ENCODE measurements around the gene MBP.
A peak's percentile ranks its signal among the peaks of the same experiment; 100 is the strongest.

Gene MBP

GRCh38 chr18:77101410-77102258 lies 30.9 kb downstream of the MBP start:
- peak overlapping the region; percentile 69 for H3K4me2 ChIP-seq (ENCODE audit: low read length)
- H3K9ac ChIP-seq (ENCODE audit: low read depth, low read length), result peak overlapping the region; percentile 78
- no peaks in the 10 kb centered on the region for H3K36me3 ChIP-seq (ENCODE audit: insufficient read depth, low read length)
- no peaks in the 10 kb centered on the region for H3K9me3 ChIP-seq (replicated peaks; ENCODE audit: low read length)
- peaks cover 3% of the 10 kb centered on the region for H3K27me3 ChIP-seq (ENCODE audit: control insufficient read depth, insufficient read depth, low read length)
- H3K4me3 ChIP-seq (ENCODE audit: low read length), result peak overlapping the region; percentile 17
- H3K4me1 ChIP-seq (ENCODE audit: control insufficient read depth, insufficient read depth, low read length), result peaks cover 56% of the 10 kb centered on the region

GRCh38 chr18:77100751-77101355 lies 31.7 kb downstream of the MBP start:
- Histone ChIP-seq H3K4me3 (ENCODE audit: low read length) (peak overlapping the region; percentile 17), H3K9me3 (replicated peaks; ENCODE audit: low read length) (no peaks in the 10 kb centered on the region), H3K36me3 (ENCODE audit: insufficient read depth, low read length) (no peaks in the 10 kb centered on the region), H3K9ac (ENCODE audit: low read depth, low read length) (peak overlapping the region; percentile 78), H3K27me3 (ENCODE audit: control insufficient read depth, insufficient read depth, low read length) (peaks cover 3% of the 10 kb centered on the region), H3K4me1 (ENCODE audit: control insufficient read depth, insufficient read depth, low read length) (peaks cover 56% of the 10 kb centered on the region), H3K4me2 (ENCODE audit: low read length) (peak overlapping the region; percentile 69)

- Histone ChIP-seq H3K4me1 (ENCODE audit: control insufficient read depth, insufficient read depth, low read length) (peaks cover 53% of the 10 kb centered on the region), H3K4me2 (ENCODE audit: low read length) (no peak overlapping the region), H3K4me3 (ENCODE audit: low read length) (no peak overlapping the region), H3K27me3 (ENCODE audit: control insufficient read depth, insufficient read depth, low read length) (peaks cover 3% of the 10 kb centered on the region), H3K9ac (ENCODE audit: low read depth, low read length) (no peak overlapping the region), H3K36me3 (ENCODE audit: insufficient read depth, low read length) (no peaks in the 10 kb centered on the region), H3K9me3 (replicated peaks; ENCODE audit: low read length) (no peaks in the 10 kb centered on the region)
Measured at GRCh38 chr18:77099485-77100370, 32.9 kb downstream of the MBP start.

- Histone ChIP-seq H3K9me3 (replicated peaks; ENCODE audit: low read length) (no peaks in the 10 kb centered on the region), H3K4me3 (ENCODE audit: low read length) (peak overlapping the region; percentile 17), H3K27me3 (ENCODE audit: control insufficient read depth, insufficient read depth, low read length) (peaks cover 3% of the 10 kb centered on the region), H3K36me3 (ENCODE audit: insufficient read depth, low read length) (no peaks in the 10 kb centered on the region), H3K4me1 (ENCODE audit: control insufficient read depth, insufficient read depth, low read length) (peaks cover 42% of the 10 kb centered on the region), H3K9ac (ENCODE audit: low read depth, low read length) (peak overlapping the region; percentile 32), H3K4me2 (ENCODE audit: low read length) (peak overlapping the region; percentile 51)
Measured at GRCh38 chr18:77098538-77099174, 33.9 kb downstream of the MBP start.

GRCh38 chr18:77098029-77098428 lies 34.6 kb downstream of the MBP start:
- Histone ChIP-seq H3K36me3 (ENCODE audit: insufficient read depth, low read length) (no peaks in the 10 kb centered on the region), H3K9me3 (replicated peaks; ENCODE audit: low read length) (no peaks in the 10 kb centered on the region), H3K4me1 (ENCODE audit: control insufficient read depth, insufficient read depth, low read length) (peaks cover 36% of the 10 kb centered on the region), H3K27me3 (ENCODE audit: control insufficient read depth, insufficient read depth, low read length) (peaks cover 3% of the 10 kb centered on the region), H3K9ac (ENCODE audit: low read depth, low read length) (peak overlapping the region; percentile 32), H3K4me3 (ENCODE audit: low read length) (peak overlapping the region; percentile 17), H3K4me2 (ENCODE audit: low read length) (peak overlapping the region; percentile 51)

- H3K36me3 ChIP-seq (ENCODE audit: insufficient read depth, low read length), result no peaks in the 10 kb centered on the region
- H3K4me2 ChIP-seq (ENCODE audit: low read length), result no peak overlapping the region
- peaks cover 28% of the 10 kb centered on the region for H3K4me1 ChIP-seq (ENCODE audit: control insufficient read depth, insufficient read depth, low read length)
- H3K9me3 ChIP-seq (replicated peaks; ENCODE audit: low read length), result no peaks in the 10 kb centered on the region
- H3K27me3 ChIP-seq (ENCODE audit: control insufficient read depth, insufficient read depth, low read length), result peaks cover 3% of the 10 kb centered on the region
- H3K4me3 ChIP-seq (ENCODE audit: low read length), result no peak overlapping the region
- H3K9ac ChIP-seq (ENCODE audit: low read depth, low read length), result no peak overlapping the region
Measured at GRCh38 chr18:77096936-77097886, 35.4 kb downstream of the MBP start.

- Histone ChIP-seq H3K4me3 (ENCODE audit: low read length) (no peak overlapping the region), H3K9ac (ENCODE audit: low read depth, low read length) (no peak overlapping the region), H3K4me2 (ENCODE audit: low read length) (no peak overlapping the region), H3K36me3 (ENCODE audit: insufficient read depth, low read length) (no peaks in the 10 kb centered on the region), H3K9me3 (replicated peaks; ENCODE audit: low read length) (no peaks in the 10 kb centered on the region), H3K4me1 (ENCODE audit: control insufficient read depth, insufficient read depth, low read length) (peaks cover 12% of the 10 kb centered on the region), H3K27me3 (ENCODE audit: control insufficient read depth, insufficient read depth, low read length) (peaks cover 3% of the 10 kb centered on the region)
Measured at GRCh38 chr18:77095391-77096371, 36.9 kb downstream of the MBP start.

GRCh38 chr18:77093586-77093985 lies 39.0 kb downstream of the MBP start:
- peaks cover 7% of the 10 kb centered on the region for H3K27me3 ChIP-seq (ENCODE audit: control insufficient read depth, insufficient read depth, low read length)

GRCh38 chr18:77093067-77093430 lies 39.5 kb downstream of the MBP start:
- peaks cover under 1% of the 10 kb centered on the region for H3K4me1 ChIP-seq (ENCODE audit: control insufficient read depth, insufficient read depth, low read length)
- H3K4me2 ChIP-seq (ENCODE audit: low read length), result no peak overlapping the region
- peaks cover 7% of the 10 kb centered on the region for H3K27me3 ChIP-seq (ENCODE audit: control insufficient read depth, insufficient read depth, low read length)
- H3K9me3 ChIP-seq (replicated peaks; ENCODE audit: low read length), result no peaks in the 10 kb centered on the region
- H3K9ac ChIP-seq (ENCODE audit: low read depth, low read length), result no peak overlapping the region
- no peak overlapping the region for H3K4me3 ChIP-seq (ENCODE audit: low read length)
- H3K36me3 ChIP-seq (ENCODE audit: insufficient read depth, low read length), result no peaks in the 10 kb centered on the region

More at GRCh38 chr18:77093586-77093985, 39.0 kb downstream of the MBP start:
- H3K4me2 ChIP-seq (ENCODE audit: low read length), result no peak overlapping the region
- no peaks in the 10 kb centered on the region for H3K9me3 ChIP-seq (replicated peaks; ENCODE audit: low read length)
- peaks cover 6% of the 10 kb centered on the region for H3K4me1 ChIP-seq (ENCODE audit: control insufficient read depth, insufficient read depth, low read length)
- H3K9ac ChIP-seq (ENCODE audit: low read depth, low read length), result no peak overlapping the region
- H3K4me3 ChIP-seq (ENCODE audit: low read length), result no peak overlapping the region
- H3K36me3 ChIP-seq (ENCODE audit: insufficient read depth, low read length), result no peaks in the 10 kb centered on the region

All from skeletal muscle satellite cell (primary cell).